Thyroid gland (tissue), 4 donors: ENCODE data around the gene TACR1.
"Not testable (repeated sequence)": the region's sequence is repeated elsewhere in the genome, so short reads cannot be mapped to it uniquely, and the experiment has no call there.

Source experiments
- POLR2A ChIP-seq, 2 donors: fragments of 450-650 bp; IDR thresholded peaks; one replicate each; pipeline ENCODE4 v1.6.1; 2017; ENCODE audit warnings: antibody characterized with exemption in 2 of 2, mild to moderate bottlenecking in 2 of 2, moderate library complexity in 1 of 2
- TF ChIP-seq, protein P1 (sequence below), 6 experiments: fragments of 200-600 bp in 3 of 6; fragments of 450-650 bp in 3 of 6; sonication (generic) in 3 of 6; IDR thresholded peaks; one replicate each; pipeline ENCODE4 v1.5.1; 2016 to 2019; ENCODE audit warnings: antibody characterized with exemption in 6 of 6, mild to moderate bottlenecking in 2 of 6, inconsistent platforms in 1 of 6, moderate library complexity in 1 of 6

DNA sequence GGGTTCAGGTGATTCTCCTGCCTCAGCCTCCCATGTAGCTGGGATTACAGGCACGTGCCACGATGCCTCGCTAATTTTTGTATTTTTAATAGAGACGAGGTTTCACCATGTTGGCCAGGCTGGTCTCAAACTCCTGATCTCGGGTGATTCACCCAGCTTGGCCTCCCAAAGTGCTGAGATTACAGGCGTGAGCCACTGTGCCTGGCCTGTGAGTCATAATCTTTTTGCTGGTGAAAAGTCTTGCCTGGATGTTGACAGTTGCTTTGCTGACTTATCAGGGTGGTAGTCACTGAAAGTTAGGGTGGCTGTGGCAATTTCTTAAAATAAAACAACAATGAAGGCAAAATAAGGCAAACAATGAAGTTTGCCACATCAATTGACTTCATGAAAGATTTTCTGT, 49.3 kb upstream of the TACR1 start:
- not testable (repeated sequence) for TF ChIP-seq POLR2A (IDR thresholded peaks at IDR 0.05)
- TF ChIP-seq, protein P1, sequence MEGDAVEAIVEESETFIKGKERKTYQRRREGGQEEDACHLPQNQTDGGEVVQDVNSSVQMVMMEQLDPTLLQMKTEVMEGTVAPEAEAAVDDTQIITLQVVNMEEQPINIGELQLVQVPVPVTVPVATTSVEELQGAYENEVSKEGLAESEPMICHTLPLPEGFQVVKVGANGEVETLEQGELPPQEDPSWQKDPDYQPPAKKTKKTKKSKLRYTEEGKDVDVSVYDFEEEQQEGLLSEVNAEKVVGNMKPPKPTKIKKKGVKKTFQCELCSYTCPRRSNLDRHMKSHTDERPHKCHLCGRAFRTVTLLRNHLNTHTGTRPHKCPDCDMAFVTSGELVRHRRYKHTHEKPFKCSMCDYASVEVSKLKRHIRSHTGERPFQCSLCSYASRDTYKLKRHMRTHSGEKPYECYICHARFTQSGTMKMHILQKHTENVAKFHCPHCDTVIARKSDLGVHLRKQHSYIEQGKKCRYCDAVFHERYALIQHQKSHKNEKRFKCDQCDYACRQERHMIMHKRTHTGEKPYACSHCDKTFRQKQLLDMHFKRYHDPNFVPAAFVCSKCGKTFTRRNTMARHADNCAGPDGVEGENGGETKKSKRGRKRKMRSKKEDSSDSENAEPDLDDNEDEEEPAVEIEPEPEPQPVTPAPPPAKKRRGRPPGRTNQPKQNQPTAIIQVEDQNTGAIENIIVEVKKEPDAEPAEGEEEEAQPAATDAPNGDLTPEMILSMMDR (IDR thresholded peaks at IDR 0.05) = not testable (repeated sequence)
